Activated B cell treated with CpG ODN at 0.5 μM for 24 hours (primary cell): ENCODE results near the gene TMF1. TPM values are rescaled to one million over a fixed set of nuclear protein-coding genes. Genes with fewer than 3 reads are reported as not detected.

Experiments used
- ATAC-seq: fragments of 200-7000 bp; cut with Tn5 transposase; one replicate; pipeline ENCODE4 v1.10.0; 2021; ENCODE audit warnings: low read depth, mild to moderate bottlenecking, moderate library complexity
- CTCF ChIA-PET: fragments of 350-600 bp; sonication (Branson Sonifier 250); formaldehyde crosslinking; loops from one replicate; lab custom pipeline; 2021; ENCODE audit warnings: antibody characterized with exemption; lab: Charles Lee
- POLR2A ChIA-PET: fragments of 350-600 bp; sonication (Branson Sonifier 250); formaldehyde crosslinking; loops from one replicate; lab custom pipeline; 2021; ENCODE audit warnings: antibody characterized with exemption; lab: Charles Lee
- DNase-seq: peaks from one replicate; pipeline ENCODE4 v3.0.0; 2022
- H3K27ac Mint-ChIP-seq: one replicate; pipeline ENCODE4 v1.8.0; 2020; ENCODE audit warnings: mixed read lengths
- H3K27me3 Mint-ChIP-seq: one replicate; pipeline ENCODE4 v1.8.0; 2021; ENCODE audit warnings: mixed read lengths
- H3K36me3 Mint-ChIP-seq: one replicate; pipeline ENCODE4 v1.8.0; 2021; ENCODE audit warnings: low read depth, mixed read lengths
- H3K4me1 Mint-ChIP-seq: one replicate; pipeline ENCODE4 v1.8.0; 2021; ENCODE audit warnings: mixed read lengths
- H3K4me3 Mint-ChIP-seq: one replicate; pipeline ENCODE4 v1.8.0; 2020; ENCODE audit warnings: mild to moderate bottlenecking, mixed read lengths
- H3K9me3 Mint-ChIP-seq: one replicate; pipeline ENCODE4 v1.8.0; 2020; ENCODE audit warnings: mixed read lengths
- intact Hi-C: fragments of 100-400 bp; cut with micrococcal nuclease; formaldehyde crosslinking; loops from one replicate; pipeline ENCODE4 v1.15.1; 2024
- total RNA-seq: library from RNA; stranded (reverse); gene quantifications from 2 replicates; pipeline ENCODE4 v1.2.3, GENCODE V29; 2022
- TF ChIP-seq, protein P1 (sequence below): fragments of 200-600 bp; IDR thresholded peaks from one replicate; pipeline ENCODE4 v1.8.0; 2022; ENCODE audit warnings: antibody characterized with exemption, mild to moderate bottlenecking

TMF1 gene
- total RNA-seq, 1 donor from 2014 or later = 43.6 TPM

DNA sequence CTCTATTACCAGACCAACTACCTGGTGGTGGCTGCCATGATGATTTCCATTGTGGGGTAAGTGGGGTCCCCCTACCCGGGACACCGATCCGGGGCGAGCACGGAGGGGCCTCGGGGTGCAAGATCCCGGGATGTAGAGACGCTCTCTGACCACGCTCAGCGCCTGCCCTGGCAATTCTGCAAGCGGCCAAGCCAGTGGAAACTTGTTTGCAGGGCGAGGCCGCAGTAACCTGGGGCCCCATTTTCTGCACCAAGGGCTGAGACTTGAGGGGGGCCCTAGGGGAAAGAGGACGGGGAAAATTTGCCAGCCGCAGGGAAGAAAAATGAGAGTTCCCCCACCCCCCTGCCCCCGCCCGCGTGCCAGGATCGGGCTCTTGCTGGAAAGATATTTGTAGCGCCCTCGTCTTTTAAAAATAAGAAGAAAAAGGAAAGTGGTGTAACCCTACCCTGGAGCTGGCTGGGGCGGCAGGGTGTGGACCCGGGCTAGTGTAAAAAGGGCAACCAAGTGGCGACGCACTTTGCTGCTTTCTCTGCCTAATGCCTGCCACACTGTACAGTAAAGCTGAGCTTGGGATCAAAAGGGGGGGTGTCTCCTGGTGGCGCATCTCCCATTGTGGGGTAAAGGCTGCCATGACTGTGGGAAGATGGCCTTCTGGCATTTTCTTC is 33.2 kb upstream of the TMF1 start:
- Mint-ChIP-seq H3K4me1 (peaks cover 86% of the 10 kb centered on the region), H3K27ac (peak overlapping the region; percentile 95), H3K9me3 (no peaks in the 10 kb centered on the region), H3K27me3 (no peaks in the 10 kb centered on the region), H3K36me3 (peaks cover 28% of the 10 kb centered on the region), H3K4me3 (peak overlapping the region; percentile 96)
- ChIA-PET POLR2A (interaction anchor here (0.8 to 8.9 kb wide), 7 partner anchors 9 to 73 kb away, joined by 3 to 109 read pairs (median 4); partner anchors contain the start of gene TMF1), CTCF (interaction anchor here (1.5 to 2.1 kb wide), 2 partner anchors 33 to 35 kb away, joined by 5 to 6 read pairs; partner anchors contain the start of gene TMF1)
- no peak for ATAC-seq
- DNase-seq = no peak
- intact Hi-C loops = loop anchor here (2.0 to 10.0 kb wide), 3 partner anchors 36 to 2000 kb away; partner anchors contain the start of gene SUCLG2
- TF ChIP-seq, protein P1, sequence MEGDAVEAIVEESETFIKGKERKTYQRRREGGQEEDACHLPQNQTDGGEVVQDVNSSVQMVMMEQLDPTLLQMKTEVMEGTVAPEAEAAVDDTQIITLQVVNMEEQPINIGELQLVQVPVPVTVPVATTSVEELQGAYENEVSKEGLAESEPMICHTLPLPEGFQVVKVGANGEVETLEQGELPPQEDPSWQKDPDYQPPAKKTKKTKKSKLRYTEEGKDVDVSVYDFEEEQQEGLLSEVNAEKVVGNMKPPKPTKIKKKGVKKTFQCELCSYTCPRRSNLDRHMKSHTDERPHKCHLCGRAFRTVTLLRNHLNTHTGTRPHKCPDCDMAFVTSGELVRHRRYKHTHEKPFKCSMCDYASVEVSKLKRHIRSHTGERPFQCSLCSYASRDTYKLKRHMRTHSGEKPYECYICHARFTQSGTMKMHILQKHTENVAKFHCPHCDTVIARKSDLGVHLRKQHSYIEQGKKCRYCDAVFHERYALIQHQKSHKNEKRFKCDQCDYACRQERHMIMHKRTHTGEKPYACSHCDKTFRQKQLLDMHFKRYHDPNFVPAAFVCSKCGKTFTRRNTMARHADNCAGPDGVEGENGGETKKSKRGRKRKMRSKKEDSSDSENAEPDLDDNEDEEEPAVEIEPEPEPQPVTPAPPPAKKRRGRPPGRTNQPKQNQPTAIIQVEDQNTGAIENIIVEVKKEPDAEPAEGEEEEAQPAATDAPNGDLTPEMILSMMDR = no peak

DNA sequence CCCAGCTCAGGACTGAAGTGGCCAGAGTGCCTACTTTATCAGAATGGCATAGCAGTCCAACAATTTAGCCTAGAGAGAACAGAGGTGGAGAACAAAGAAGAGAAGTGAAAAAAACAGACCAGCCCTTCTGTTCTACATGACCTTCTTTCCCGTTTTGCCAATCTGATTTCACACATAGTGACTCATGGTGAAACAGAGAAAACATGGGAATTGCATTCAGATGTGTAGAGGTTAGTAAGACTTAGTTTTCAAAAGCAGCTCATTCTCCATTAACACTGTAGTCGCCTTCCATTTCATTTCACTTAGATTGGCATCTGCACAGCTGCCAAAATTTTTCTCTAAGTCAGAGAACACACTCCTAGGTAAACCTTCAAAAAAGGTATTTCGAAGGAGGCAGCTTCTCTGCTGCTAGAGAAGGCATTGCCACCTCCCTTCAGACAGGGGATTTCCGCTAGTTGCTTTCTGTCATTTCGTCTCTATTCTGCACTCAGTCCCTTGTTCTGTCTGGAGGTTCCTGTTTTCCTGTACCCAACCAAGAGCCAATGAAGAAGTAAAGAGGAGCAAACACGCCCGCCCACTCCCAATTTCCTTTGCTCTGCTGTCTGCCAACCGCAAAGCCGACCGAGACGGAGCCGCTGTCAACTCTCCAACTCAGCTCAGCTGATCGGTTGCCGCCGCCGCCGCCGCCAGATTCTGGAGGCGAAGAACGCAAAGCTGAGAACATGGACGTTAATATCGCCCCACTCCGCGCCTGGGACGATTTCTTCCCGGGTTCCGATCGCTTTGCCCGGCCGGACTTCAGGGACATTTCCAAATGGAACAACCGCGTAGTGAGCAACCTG is 32.4 kb upstream of the TMF1 start, which contains the start of gene ARL6IP5:
ARL6IP5 (plus strand) TSS at position 612 of the 842 bp plus-strand sequence; CDS start at position 723, 111 bp downstream.
- TF ChIP-seq, protein P1 = no peak
- Mint-ChIP-seq H3K4me3 (peak within 1 kb of the TSS; percentile 96), H3K4me1 (peaks cover 81% of the 10 kb centered on the region), H3K9me3 (no peaks in the 10 kb centered on the region), H3K27ac (peak within 1 kb of the TSS; percentile 95), H3K36me3 (peaks cover 23% of the 10 kb centered on the region), H3K27me3 (no peaks in the 10 kb centered on the region)
- intact Hi-C loops = loop anchor here (1.0 to 10.0 kb wide), 6 partner anchors 8 to 2000 kb away; partner anchors contain the start of genes EOGT, SUCLG2 and TMF1
- ChIA-PET POLR2A (interaction anchor here (0.6 to 8.9 kb wide), 10 partner anchors 9 to 293 kb away, joined by 3 to 109 read pairs (median 4); partner anchors contain the start of genes EOGT and TMF1), CTCF (interaction anchor here (0.7 to 2.1 kb wide), 4 partner anchors 32 to 38 kb away, joined by 3 to 6 read pairs (median 4); partner anchors contain the start of genes LMOD3 and TMF1)
- ATAC-seq = peak; percentile 72
- peak; percentile 76 for DNase-seq

DNA sequence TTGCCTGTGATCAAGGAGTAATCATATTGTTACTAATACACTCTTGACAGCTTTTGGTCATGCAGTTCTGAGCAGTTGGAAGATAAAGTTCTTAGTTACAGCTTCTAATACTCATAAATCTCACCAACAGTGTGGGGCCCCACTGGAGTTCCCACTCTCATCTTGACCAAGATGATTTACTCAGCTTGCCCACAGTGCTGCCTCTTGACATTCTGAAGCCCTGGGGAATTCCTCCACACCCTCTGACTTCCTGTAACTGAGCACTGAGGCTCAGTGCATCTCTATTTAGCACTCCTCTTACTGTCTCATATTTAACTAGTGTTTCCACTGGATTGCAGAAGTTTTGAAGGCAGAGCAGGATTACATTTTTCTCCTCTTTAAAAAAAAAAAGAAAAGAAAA is 30.7 kb upstream of the TMF1 start:
- ATAC-seq = peak; percentile 53
- Mint-ChIP-seq H3K9me3 (no peaks in the 10 kb centered on the region), H3K4me3 (peak overlapping the region; percentile 76), H3K36me3 (peaks cover 22% of the 10 kb centered on the region), H3K27me3 (no peaks in the 10 kb centered on the region), H3K4me1 (peaks cover 80% of the 10 kb centered on the region), H3K27ac (peak overlapping the region; percentile 95)
- ChIA-PET CTCF (interaction anchor here (2.1 kb wide), 1 partner anchor 38 kb away, joined by 15 read pairs; no protein-coding TSS in a partner anchor), POLR2A (interaction anchor here (0.8 to 8.9 kb wide), 6 partner anchors 11 to 65 kb away, joined by 3 to 109 read pairs (median 6); partner anchors contain the start of gene TMF1)
- intact Hi-C loops = loop anchor here (10.0 kb wide), 1 partner anchor 2002 kb away; no protein-coding TSS in a partner anchor
- TF ChIP-seq, protein P1 = no peak
- DNase-seq = peak; percentile 39

DNA sequence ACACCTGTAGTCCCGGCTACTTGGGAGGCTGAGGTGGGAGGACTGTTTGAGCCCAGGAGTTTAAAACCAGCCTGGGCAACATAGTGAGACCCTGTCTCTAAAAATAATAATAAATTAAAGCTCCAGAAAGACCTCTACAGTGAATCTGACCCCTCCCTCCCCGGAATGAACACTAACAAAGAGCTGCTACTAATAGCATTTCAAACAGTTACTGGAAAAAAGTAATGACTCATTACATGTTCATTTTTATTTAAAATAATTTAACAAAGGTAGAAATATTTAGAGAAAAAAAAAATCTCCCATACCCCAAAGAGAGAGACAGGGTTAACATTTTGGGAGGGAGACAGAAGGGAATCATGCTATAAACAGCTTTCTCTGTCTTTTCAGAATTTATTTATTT is 30.2 kb upstream of the TMF1 start:
- CTCF ChIA-PET = interaction anchor here (2.1 kb wide), 1 partner anchor 38 kb away, joined by 15 read pairs; no protein-coding TSS in a partner anchor
- H3K27me3 Mint-ChIP-seq = no peaks in the 10 kb centered on the region

More for the DNA sequence above, 30.2 kb upstream of the TMF1 start:
- Mint-ChIP-seq H3K27ac (peak overlapping the region; percentile 95), H3K4me3 (peak overlapping the region; percentile 76), H3K4me1 (peaks cover 78% of the 10 kb centered on the region), H3K9me3 (no peaks in the 10 kb centered on the region), H3K36me3 (peaks cover 24% of the 10 kb centered on the region)
- no peak for ATAC-seq
- TF ChIP-seq, protein P1 = no peak
- POLR2A ChIA-PET = interaction anchor here (0.8 to 8.9 kb wide), 6 partner anchors 11 to 65 kb away, joined by 3 to 109 read pairs (median 6); partner anchors contain the start of gene TMF1
- DNase-seq = no peak
- intact Hi-C loops = loop anchor here (10.0 kb wide), 1 partner anchor 2002 kb away; no protein-coding TSS in a partner anchor
